Ishikawa (cell line): ENCODE data around the gene BUD13.

Experiments used
- CREB1 ChIP-seq: IDR thresholded peaks from 2 replicates; pipeline ENCODE4 v1.6.1; 2012; ENCODE audit warnings: low read depth
- TF ChIP-seq, protein P1 (sequence below): IDR thresholded peaks from 2 replicates; pipeline ENCODE4 v1.6.1; 2012; ENCODE audit warnings: low read depth, mild to moderate bottlenecking

DNA sequence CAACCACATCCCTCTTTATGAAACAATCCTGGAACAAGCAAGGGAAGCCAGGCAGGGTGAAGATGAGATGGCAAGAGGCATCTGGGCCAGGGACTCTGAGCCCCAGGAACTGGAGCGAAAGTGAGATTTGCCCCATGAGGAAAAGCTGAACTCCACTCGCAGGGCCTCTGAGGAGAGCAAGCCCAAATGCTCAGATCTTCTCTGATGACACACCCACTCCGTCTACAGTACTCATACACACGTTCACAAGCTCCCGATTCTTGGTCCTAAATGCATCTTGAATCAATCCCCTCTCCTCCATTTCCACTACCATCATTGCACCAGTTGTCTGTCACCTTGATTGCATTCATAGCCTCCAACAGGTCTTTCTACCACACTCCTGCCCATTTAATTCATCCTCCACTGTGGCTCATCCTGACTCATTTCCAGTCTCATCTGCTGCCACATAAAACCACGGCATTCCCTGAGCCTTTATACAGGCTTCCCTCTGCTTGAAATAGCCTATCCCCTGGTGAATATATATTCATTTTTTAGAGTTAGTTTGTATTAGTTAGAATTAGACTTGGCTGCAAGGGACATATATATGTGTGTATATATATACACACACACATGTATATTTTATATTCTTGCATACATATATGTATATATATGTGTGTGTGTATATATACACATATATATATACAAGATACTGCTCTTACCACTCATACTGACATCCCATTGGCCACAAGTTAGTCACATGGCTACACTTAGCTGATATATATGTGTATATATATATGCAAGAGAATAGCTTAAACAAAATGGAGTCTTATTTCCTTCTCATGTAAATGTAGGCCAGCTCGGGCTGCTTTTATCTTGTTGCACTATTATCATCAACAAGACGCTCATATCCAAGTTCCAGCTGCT is 20.3 kb upstream of the BUD13 start:
- no peak for TF ChIP-seq CREB1
- TF ChIP-seq, protein P1, sequence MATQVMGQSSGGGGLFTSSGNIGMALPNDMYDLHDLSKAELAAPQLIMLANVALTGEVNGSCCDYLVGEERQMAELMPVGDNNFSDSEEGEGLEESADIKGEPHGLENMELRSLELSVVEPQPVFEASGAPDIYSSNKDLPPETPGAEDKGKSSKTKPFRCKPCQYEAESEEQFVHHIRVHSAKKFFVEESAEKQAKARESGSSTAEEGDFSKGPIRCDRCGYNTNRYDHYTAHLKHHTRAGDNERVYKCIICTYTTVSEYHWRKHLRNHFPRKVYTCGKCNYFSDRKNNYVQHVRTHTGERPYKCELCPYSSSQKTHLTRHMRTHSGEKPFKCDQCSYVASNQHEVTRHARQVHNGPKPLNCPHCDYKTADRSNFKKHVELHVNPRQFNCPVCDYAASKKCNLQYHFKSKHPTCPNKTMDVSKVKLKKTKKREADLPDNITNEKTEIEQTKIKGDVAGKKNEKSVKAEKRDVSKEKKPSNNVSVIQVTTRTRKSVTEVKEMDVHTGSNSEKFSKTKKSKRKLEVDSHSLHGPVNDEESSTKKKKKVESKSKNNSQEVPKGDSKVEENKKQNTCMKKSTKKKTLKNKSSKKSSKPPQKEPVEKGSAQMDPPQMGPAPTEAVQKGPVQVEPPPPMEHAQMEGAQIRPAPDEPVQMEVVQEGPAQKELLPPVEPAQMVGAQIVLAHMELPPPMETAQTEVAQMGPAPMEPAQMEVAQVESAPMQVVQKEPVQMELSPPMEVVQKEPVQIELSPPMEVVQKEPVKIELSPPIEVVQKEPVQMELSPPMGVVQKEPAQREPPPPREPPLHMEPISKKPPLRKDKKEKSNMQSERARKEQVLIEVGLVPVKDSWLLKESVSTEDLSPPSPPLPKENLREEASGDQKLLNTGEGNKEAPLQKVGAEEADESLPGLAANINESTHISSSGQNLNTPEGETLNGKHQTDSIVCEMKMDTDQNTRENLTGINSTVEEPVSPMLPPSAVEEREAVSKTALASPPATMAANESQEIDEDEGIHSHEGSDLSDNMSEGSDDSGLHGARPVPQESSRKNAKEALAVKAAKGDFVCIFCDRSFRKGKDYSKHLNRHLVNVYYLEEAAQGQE = no peak
